ENCODE measurements around the gene ZMYND19. TPM values are rescaled to one million over a fixed set of nuclear protein-coding genes. Genes with fewer than 3 reads are reported as not detected.
A peak's percentile ranks its signal among the peaks of the same experiment; 100 is the strongest.

ZMYND19 gene
- total RNA-seq, 1 experiment from 2014 or later, result 79.2 TPM

GRCh38 chr9:137620048-137620405, 29.7 kb upstream of the ZMYND19 start:
- peak overlapping the region in 2 of 3 experiments; percentile 90 to 91; a peak in 2 of 7 replicates for H3K27ac Mint-ChIP-seq
- no peaks in the 10 kb centered on the region for H3K9me3 ChIP-seq (ENCODE audit: control insufficient read depth, low read depth, low read length)
- H3K18ac ChIP-seq (ENCODE audit: insufficient read length, low read depth, low read length), result no peak overlapping the region
- no peak overlapping the region for H2BK5ac ChIP-seq (ENCODE audit: insufficient read length, low read length)
- no peak overlapping the region for H2AK5ac ChIP-seq (ENCODE audit: insufficient read length, low read length)
- peak overlapping the region; percentile 92 for H3K4me2 ChIP-seq (ENCODE audit: insufficient read depth, insufficient read length, low read length)
- H2AFZ ChIP-seq (ENCODE audit: low read length), result no peak overlapping the region
- H3K9me3 Mint-ChIP-seq, result no peaks in the 10 kb centered on the region
- peaks cover 1% of the 10 kb centered on the region; the same call in 1 of the 2 replicates for H3K4me1 ChIP-seq (ENCODE audit: insufficient read depth, low read length)
- no peak overlapping the region for H2BK12ac ChIP-seq (ENCODE audit: insufficient read length, low read depth, low read length)
- no peak overlapping the region for H4K5ac ChIP-seq (ENCODE audit: insufficient read length, low read depth, low read length)
- peaks cover 5% of the 10 kb centered on the region for H3K23me2 ChIP-seq (ENCODE audit: insufficient read length, low read depth, low read length, poor library complexity, severe bottlenecking)
- no peak overlapping the region for H3K56ac ChIP-seq (ENCODE audit: insufficient read length, low read depth, low read length)
- no peak overlapping the region for H3K14ac ChIP-seq (ENCODE audit: insufficient read depth, low read length)
- H3K9ac ChIP-seq (ENCODE audit: extremely low read depth, insufficient read length, low read length), result peak overlapping the region; percentile 90
- no peak overlapping the region for H3K23ac ChIP-seq (ENCODE audit: insufficient read length, low read depth, low read length)
- peaks cover 25 to 32% of the 10 kb centered on the region in 2 experiments for H3K4me1 Mint-ChIP-seq
- H4K20me1 ChIP-seq (ENCODE audit: control insufficient read depth, insufficient read depth, insufficient read length), result no peaks in the 10 kb centered on the region
- no CpG with 5 or more reads among the region's 4 CpGs for WGBS (ENCODE audit: extremely low coverage, insufficient read length, low lambda C conversion rate)
- H3K27me3 ChIP-seq (ENCODE audit: insufficient read depth, low read length), result no peaks in the 10 kb centered on the region
- no peak overlapping the region for H4K91ac ChIP-seq (ENCODE audit: insufficient read length, low read depth, low read length)
- H3K79me1 ChIP-seq (ENCODE audit: insufficient read depth, low read depth, low read length, poor library complexity, severe bottlenecking), result no peaks in the 10 kb centered on the region
- no peak overlapping the region for H3K27ac ChIP-seq (ENCODE audit: insufficient read length, low read depth, low read length)
- H3K36me3 Mint-ChIP-seq (ENCODE audit: insufficient read depth in 1 of 3, low read depth in 3 of 3), result peaks cover 17 to 29% (median 25%) of the 10 kb centered on the region in 3 experiments; a peak in 6 of 7 replicates
- DNase-seq, result no peak
- H3T11ph ChIP-seq (ENCODE audit: low read length), result no peak overlapping the region
- H4K8ac ChIP-seq (replicated peaks; ENCODE audit: insufficient read length, low read depth, low read length), result no peak overlapping the region
- H2BK15ac ChIP-seq (ENCODE audit: low read depth, low read length), result no peak overlapping the region
- H2BK20ac ChIP-seq (ENCODE audit: low read depth, low read length, poor library complexity, severe bottlenecking), result no peak overlapping the region
- H3K27me3 Mint-ChIP-seq (ENCODE audit: low read depth), result no peaks in the 10 kb centered on the region
- no peak overlapping the region for H3K4ac ChIP-seq (ENCODE audit: low read depth, low read length)
- H3K79me2 ChIP-seq (ENCODE audit: insufficient read depth, low read length), result peaks cover 43% of the 10 kb centered on the region; the same call in 1 of the 2 replicates
- H2BK120ac ChIP-seq (ENCODE audit: low read depth, low read length, poor library complexity, severe bottlenecking), result no peak overlapping the region
- H3K4me3 Mint-ChIP-seq, result peak overlapping the region; percentile 84 to 91
- no peak for TF ChIP-seq CTCF (conservative IDR thresholded peaks at IDR 0.05)

Measured in H9 (cell line).